CD4-positive, alpha-beta T cell treated with Interleukin-15 for 4 hours (primary cell): ENCODE data around the gene STYXL1.

ENCODE experiments used
- DNase-seq: peaks from one replicate; pipeline ENCODE4 v3.0.0-alpha.2; 2020; ENCODE audit warnings: low spot score

STYXL1 gene

GRCh38 chr7:75979759-75980429 lies 67.9 kb downstream of the STYXL1 start:
- DNase-seq, result no peak

GRCh38 chr7:75977743-75978142 lies 70.1 kb downstream of the STYXL1 start:
- DNase-seq, result no peak

GRCh38 chr7:75971961-75972763 lies 75.6 kb downstream of the STYXL1 start:
- DNase-seq, result no peak

GRCh38 chr7:75971309-75971960 lies 76.4 kb downstream of the STYXL1 start:
- DNase-seq, result no peak

- no peak for DNase-seq
These were observed 77.9 kb downstream of the STYXL1 start for GRCh38 chr7:75969704-75970498.

GRCh38 chr7:75969182-75969581 lies 78.6 kb downstream of the STYXL1 start:
- DNase-seq, result no peak

GRCh38 chr7:75968561-75969001 lies 79.2 kb downstream of the STYXL1 start:
- DNase-seq, result no peak

- no peak for DNase-seq
These were observed 79.8 kb downstream of the STYXL1 start for GRCh38 chr7:75968012-75968411.

- no peak for DNase-seq
These were observed 80.3 kb downstream of the STYXL1 start for GRCh38 chr7:75967487-75967997.

- no peak for DNase-seq
These were observed 80.7 kb downstream of the STYXL1 start for GRCh38 chr7:75967055-75967454.

- no peak for DNase-seq
These were observed 81.4 kb downstream of the STYXL1 start for GRCh38 chr7:75966190-75966961.

- no peak for DNase-seq
These were observed 82.2 kb downstream of the STYXL1 start for GRCh38 chr7:75965617-75966016.

- no peak for DNase-seq
These were observed 84.3 kb downstream of the STYXL1 start for GRCh38 chr7:75963381-75963995.

GRCh38 chr7:75962607-75963380 lies 85.0 kb downstream of the STYXL1 start:
- no peak for DNase-seq

GRCh38 chr7:75961218-75961617 lies 86.6 kb downstream of the STYXL1 start:
- no peak for DNase-seq

GRCh38 chr7:75960372-75960771 lies 87.4 kb downstream of the STYXL1 start:
- DNase-seq, result no peak

GRCh38 chr7:75958802-75959543 lies 88.8 kb downstream of the STYXL1 start:
- no peak for DNase-seq

- DNase-seq, result no peak
These were observed 90.6 kb downstream of the STYXL1 start for GRCh38 chr7:75957021-75957736.
